Fibroblast of skin of abdomen (primary cell): ENCODE results near the gene CLIP4.

Experiments used
- DNase-seq: peaks from one replicate; pipeline ENCODE4 v3.0.0-alpha.2; 2013

Gene CLIP4

DNA sequence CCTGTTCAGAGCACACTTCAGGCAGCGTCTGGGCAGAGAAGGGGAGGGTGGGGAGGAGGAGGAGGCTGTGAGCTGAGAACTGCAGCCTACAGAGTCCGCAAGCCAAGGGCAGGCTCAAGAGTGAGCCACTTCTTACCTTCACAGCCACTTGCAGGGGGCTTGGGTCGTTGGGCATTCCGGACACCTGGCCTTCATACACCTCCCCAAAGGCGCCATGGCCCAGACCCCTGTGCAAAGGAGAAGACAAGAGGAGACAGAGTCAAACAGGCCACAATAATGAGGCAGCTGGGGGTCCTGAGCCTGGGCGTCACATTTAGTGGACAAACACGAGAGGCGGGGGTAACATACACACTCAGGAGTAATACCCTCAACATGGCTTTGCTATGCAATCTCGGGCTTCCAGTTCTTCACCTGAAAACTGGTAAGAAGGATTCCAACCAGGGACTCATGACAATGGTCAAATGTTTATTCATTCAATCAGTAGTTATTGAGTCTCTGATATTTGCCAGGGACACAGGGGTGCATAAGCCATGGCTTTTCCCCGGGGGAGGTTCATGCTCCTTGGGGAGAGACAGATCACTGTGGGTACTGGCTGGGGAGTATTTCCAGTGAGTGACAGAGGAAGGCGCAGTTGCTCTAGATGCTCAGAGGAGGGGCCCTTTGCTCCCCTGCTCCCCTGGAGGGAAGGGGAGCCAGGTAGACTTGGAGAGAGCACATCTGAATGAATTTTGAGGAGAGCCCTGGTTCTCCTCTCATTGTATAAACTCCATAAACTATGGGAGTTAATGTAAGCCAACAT is 107.4 kb downstream of the CLIP4 start:
- DNase-seq, result no peak

DNA sequence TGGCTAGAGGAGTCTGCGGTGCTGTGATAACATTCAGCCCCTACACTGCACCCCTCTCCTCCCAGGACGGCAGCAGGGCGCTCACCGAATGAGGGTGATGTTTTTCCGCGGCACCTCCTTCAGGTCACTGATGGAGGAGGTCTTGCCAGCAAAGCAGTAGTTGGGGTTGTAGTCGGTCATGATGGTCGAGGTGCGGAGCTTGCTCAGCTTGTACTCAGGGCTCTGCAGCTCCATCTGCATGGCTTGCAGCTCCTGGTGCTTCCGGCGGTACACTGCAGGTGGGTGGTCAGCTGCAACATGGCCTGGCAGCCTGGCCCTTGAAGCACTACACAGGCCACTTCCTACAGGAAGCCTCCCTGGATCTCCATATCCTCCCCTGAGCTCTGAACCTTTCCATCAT is 108.0 kb downstream of the CLIP4 start:
- no peak for DNase-seq

DNA sequence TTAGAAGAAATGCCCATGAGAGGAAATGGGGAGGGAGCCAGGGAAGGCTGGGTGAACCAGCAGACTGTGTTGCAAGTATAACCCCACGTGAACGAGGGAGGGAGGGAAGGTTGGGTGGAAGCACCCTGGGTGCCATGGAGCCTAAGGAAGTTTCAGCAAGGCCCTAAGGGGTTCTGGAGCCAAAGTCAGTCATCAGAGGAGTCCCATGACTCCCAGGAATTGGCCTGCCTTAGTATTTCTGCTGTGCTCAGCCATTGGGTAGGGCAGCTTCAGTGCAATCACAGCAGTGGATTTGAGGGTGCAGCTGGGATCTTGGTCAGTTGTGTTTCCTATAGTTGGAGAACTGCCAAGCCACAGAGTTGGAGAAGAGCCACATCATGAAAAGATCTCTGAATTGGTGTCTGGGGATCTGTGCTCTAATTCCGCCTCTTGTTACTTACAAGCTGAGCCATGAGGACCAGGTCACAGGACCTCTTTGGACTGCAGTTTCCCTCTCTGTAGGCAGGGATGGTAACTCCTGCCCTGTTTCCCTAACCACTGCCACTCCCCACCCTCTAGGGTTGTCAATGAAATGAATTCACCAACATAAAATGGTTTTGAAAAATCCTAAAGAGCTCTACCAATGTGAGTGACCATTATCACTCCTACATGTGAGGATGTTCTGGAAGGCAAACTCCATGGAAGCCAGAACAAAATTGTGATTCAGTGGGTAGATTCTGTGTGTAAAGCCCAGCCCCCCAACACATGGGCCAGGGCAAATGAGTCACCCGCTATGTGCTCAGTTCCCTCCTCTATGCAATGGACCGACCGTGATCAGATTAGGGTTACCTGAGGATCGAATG is 108.9 kb downstream of the CLIP4 start:
- peak; percentile 71 for DNase-seq

DNA sequence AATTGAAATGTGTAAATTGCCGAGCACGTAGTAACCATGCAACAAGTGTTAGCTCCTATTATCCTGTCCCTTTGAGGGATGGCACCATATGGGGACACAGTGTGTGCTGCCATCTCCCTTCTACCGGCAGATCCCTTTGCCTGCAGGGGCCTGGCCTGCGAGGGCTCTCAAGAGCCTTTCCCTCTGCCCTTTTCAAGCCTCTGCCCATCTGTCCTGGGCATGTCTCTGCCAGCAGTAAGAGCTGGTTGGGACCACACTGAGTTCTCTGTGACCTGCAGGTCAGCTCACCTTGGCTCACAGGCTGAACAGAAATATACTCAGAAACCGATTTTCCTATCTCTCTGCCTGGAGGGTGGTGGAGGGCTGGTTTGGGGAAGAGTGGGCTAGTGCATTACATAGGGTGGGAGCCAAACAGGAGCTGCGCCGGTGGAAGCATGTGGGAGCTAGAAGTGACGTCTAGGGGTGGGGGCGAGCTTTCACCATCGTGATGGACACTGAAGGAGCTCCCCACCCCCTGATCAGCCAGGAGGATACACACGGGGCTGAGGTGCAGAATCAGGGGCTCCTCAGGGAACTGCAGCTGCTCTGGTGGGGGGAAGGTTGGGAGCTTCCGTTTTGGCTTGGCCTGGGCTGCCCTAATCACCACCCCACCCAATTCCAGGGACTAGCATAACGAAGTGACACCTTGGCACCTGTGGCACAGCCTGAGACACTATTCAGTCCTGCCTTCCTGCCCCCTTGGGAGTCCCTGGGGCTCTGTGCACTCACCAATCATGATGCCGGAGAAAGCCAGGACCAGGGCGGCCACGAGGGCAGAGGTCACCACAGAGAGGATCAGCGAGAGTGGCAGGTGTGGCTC is 109.7 kb downstream of the CLIP4 start:
- DNase-seq, result no peak

DNA sequence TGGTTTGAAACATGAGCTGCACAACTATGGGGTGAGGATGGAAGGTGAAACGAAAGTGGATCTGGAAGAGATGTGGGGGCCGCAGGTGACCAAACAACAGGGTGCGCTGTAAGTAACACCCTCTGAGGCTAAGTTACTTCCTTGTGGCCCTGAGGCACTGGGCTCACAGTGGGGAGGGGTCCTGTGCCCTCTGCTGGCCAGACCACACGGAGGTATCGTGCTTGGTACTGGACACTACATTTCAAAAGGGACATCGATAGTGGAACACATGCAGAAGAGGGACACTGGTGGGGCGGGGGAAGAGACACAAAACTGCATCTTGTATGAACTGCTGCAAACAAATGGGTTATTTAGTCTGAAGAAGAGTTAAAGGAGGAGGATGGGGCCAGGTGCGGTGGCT is 110.6 kb downstream of the CLIP4 start:
- no peak for DNase-seq

DNA sequence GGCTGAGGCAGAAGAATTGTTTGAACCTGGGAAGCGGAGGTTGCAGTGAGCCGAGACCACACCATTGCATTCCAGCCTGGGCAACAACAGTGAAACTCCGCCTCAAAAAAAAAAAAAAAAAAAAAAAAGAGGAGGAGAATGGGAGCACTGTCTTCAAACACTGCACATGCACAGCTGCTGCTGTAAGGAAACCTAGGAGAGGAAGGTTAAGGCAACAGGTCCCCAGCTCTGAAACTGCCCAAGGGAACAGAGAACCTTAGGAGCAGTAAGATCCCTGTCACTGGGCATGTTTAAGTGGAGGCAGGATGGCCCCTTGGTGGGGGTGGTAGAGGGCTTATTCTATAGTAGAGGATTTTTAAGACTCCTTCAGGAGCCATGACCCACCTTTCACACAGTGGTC is 111.2 kb downstream of the CLIP4 start:
- DNase-seq, result no peak

DNA sequence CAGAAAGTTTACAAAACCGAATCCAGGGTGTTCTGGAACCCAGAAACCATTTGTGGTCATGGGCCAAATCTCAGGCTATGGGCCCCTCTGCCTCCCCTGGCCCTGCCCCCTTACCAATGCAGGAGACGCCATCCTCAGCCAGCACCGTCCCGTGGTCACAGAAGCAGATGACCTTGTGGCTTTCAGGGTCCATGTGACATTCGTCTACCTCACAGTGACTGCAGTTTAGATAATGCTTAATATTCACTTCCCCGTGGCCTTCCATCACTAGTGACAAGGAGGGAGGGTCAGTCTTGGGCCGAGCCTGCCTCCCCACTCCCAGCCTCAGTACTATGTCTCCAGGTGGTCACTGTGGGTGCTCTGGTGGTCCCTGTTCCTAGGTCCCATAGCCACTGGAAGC is 111.6 kb downstream of the CLIP4 start:
- DNase-seq, result no peak

DNA sequence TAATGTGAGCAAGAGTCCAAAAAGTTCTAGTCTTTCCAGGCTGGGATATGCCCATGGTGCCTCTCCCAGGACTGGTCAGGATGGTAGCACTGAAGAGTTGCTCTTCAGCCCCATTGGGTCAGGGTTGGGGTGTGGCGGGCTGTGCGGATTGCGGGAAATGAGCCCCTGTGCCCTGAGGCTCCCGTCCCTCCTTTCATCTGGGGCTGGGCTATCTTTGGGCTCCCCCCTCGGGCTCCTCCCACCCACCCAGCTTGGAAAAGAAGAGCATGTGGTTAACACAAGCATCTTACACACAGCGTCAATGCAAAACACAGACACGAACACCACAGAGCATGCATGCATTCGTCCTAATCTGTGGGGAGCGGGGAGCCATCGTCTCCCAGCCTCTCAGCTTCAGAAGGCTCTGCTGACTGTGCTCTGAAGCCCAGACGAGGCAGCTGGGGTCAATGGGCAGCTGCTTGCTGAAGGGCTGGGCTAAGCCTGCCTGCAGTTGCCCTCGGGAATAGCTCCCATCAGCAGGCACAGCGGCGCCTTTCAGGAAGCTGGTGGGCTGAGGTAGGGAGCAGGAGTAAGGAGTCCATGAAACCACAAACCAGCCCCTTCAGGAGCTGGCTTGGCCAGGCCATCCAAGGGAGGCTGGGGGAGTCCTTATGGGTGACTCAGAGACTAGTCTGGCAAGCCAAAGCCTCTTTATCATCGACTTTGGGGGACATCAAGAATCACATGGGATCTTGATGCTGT is 112.9 kb downstream of the CLIP4 start:
- peak; percentile 83 for DNase-seq

DNA sequence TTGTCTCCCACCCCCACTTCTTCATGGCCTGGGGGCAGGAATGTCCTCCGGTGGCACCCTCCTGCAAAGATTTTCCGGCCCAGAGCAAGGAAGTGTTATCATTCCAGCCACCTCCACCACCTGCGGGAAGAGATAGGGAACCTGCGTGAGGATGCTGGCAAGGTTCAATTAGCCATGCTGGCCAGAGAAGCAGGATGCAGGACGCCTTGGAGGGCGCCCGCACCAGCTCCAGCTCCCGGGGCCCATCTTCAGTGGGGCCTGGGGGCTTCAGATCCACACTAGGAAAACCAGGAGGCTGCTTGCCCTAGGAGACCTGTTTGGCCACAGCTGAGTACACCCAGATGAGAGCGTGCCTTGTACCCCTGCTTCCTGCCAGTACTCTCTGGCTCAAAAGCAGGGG is 113.7 kb downstream of the CLIP4 start:
- no peak for DNase-seq

DNA sequence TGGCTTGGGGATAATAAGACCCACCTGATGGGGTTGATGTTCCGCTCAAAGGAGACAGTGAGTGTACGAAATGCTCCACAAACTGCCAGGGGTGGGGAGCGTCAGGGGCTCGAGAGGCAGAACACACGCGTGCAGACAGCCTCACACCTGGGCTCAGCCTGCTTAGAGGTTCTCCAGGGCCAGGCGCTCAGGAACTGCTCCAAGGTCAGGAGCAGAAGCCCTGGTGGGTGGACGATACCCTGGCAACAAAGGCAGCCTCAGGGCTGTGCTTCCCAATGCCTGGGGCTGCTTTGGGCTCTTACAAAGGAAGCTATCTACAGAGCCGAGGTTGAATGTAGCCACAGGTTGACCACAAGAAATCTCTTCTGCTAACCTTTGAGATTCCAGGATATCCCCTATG is 114.4 kb downstream of the CLIP4 start:
- no peak for DNase-seq

DNA sequence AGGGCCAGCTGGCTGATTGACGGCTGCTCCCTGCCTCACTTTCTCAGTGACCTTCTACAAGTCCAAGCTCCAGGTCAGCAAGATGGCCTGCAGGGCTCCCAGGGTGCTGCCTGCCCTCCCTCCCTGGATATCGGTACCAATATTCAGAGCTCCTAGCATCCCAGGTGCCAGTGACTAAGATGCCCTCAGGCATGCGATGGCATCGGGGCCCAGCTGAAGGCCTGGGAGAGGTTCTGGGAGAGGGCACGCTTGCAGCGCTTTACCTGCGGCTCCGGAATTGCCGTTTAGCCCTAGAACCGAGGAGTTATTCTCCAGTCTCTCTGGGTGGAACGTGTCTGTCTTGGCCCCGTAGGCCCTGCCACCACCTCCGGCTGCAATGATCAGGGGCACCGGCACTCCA is 116.8 kb downstream of the CLIP4 start:
- no peak for DNase-seq

DNA sequence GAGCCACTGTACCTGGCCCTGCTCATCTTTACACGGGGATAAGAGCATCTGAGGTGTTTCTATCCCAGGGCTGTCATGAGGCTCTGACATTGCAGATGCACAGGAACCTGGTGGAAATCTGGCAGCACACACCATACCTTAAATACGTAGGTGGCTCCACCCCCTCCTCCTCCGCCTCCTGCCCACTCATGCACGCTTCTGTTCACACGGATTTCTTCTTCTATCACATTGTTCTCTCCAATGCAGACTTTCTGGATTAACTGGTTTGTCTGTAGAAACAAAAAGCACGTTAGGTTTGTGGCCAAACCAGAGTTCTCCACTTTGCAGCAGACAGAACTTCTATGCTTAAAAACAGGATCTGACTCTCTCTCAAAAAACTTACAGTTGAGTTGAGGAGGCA is 118.2 kb downstream of the CLIP4 start:
- DNase-seq, result no peak

DNA sequence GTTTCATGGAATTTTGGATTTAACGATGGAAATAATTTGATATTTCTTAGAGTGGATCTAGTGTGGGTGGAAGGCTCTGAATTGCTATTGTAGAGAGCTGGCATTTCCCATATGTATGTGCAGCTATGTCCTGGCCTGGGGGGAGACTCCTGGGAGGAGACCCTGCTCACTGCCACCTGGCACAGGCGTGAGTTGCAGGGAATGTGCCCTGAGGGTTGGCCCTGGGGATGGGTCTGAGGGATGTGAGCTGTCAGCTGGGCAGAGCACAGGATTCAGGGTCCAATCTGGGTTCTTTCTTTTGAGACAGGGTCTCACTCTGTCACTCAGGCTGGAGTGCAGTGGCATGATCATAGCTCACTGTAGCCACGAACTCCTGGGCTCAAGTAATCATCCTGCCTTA is 120.2 kb downstream of the CLIP4 start:
- DNase-seq, result no peak

DNA sequence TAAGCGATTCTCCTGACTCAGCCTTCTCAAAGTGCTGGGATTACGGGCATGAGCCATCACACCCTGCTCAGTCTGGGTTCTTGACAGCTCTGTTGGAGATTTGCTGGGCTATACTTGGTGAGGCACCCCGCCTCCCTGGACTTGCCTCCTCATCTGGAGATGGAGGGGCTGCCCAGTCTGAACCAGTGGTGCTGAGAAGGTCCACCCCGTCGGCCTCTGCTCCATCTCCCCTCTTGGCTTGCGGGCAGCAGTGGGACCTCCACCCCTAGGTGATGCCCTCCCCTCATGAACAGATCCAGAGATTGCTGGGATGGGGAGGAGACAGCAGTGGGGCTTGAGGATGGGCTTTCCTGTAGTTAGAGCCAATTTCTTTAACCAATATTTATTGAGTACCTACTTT is 120.9 kb downstream of the CLIP4 start:
- DNase-seq, result no peak

DNA sequence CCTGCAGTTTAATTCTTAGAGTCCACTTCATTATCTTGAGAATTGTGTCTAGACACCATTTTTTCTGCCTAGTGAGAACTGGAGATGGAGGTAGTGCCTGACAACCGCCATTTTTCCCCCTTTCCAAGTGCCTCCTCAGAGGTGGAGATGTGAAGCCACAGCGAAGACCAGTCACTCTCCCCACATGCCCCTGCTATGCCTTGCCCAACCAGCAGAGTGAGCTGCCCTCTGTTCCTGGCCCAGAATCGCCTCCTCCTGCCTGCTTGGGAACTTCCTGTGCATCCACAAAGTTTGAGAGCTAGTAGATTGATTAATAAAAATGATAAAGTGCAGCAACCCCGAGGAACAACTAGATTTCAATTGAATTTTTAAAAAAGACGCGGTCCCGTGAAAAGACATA is 123.3 kb downstream of the CLIP4 start:
- DNase-seq, result peak; percentile 16
